MM.1S (cell line): ENCODE measurements around the gene HBA2.

Experiments
- CTCF ChIP-seq: fragments of 300-600 bp; sonication (generic); IDR thresholded peaks from 2 replicates; pipeline ENCODE4 v1.5.1; 2016; ENCODE audit warnings: antibody characterized with exemption, low read length, mixed read lengths
- EZH2phosphoT487 ChIP-seq: fragments of 300-600 bp; sonication (generic); IDR thresholded peaks from 2 replicates; pipeline ENCODE4 v1.6.1; 2018; ENCODE audit warnings: antibody characterized with exemption, low read length

DNA sequence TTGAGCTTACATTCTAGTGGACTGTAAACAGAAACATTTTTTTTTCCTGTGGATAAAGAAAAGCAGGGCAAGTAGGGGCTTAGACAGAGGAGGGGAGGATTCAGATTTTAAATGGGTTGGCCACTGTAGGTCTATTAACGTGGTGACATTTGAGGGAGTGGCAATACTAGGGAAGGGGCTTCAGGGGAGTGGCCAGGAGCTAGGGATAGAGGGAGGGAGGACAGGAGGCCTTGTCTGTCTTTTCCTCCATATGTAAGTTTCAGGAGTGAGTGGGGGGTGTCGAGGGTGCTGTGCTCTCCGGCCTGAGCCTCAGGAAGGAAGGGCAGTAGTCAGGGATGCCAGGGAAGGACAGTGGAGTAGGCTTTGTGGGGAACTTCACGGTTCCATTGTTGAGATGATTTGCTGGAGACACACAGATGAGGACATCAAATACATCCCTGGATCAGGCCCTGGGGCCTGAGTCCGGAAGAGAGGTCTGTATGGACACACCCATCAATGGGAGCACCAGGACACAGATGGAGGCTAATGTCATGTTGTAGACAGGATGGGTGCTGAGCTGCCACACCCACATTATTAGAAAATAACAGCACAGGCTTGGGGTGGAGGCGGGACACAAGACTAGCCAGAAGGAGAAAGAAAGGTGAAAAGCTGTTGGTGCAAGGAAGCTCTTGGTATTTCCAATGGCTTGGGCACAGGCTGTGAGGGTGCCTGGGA is 13.4 kb upstream of the HBA2 start:
- no peak for TF ChIP-seq CTCF
- TF ChIP-seq EZH2phosphoT487, result no peak
